ENCODE measurements around the gene CD300LG. TPM values are rescaled to one million over a fixed set of nuclear protein-coding genes. Genes with fewer than 3 reads are reported as not detected.

Gene CD300LG
- total and polyA plus RNA-seq, 4 donors, result 0.05 to 9.4 (median 2.0) TPM

DNA sequence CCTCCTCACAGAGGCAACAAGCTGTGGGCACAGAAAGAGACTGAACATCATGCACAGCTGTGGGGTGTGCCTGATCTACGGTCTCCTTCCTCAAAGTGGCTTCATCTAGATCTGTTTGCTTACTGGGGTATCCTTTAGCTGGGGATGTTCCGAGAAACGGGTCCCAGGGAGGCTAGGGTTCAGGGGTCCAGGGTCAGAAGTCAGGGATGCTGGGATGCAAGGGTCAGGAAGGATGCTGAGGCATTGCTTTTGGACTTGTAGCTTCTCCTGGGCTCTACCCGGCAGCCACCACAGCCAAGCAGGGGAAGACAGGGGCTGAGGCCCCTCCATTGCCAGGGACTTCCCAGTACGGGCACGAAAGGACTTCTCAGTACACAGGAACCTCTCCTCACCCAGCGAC, 6.6 kb downstream of the CD300LG start:
- H3K27ac ChIP-seq (ENCODE audit: low read depth in 1 of 2, low read length in 2 of 2), result no peak overlapping the region
- 89 to 91% methylated on average over 7 of the region's 7 CpGs for WGBS, 2 donors
- no peak overlapping the region for H3K4me3 ChIP-seq (ENCODE audit: low read length in 2 of 2)
- no peak for ATAC-seq (ENCODE audit: low FRiP score)
- no peaks in the 10 kb centered on the region for H3K9me3 ChIP-seq (ENCODE audit: control insufficient read depth, low read length)
- H3K27me3 ChIP-seq (ENCODE audit: control insufficient read depth in 1 of 2, insufficient read depth in 2 of 2, low read length in 1 of 2), result no peaks in the 10 kb centered on the region
- peak in 1 of 2 donors; percentile 51 for DNase-seq
- intact Hi-C loops (cut with DNase I), result no loop called here
- H3K4me1 ChIP-seq (ENCODE audit: control insufficient read depth in 1 of 2, insufficient read depth in 2 of 2, low read length in 2 of 2), result no peaks in the 10 kb centered on the region
- H3K36me3 ChIP-seq (ENCODE audit: control insufficient read depth in 1 of 2, insufficient read depth in 2 of 2, low read length in 1 of 2), result no peaks in the 10 kb centered on the region

GRCh38 chr17:43854498-43854897, 7.5 kb downstream of the CD300LG start:
- intact Hi-C loops (cut with DNase I), result no loop called here
- ATAC-seq (ENCODE audit: low FRiP score), result no peak
- DNase-seq, result peak in 1 of 2 donors; percentile 42

DNA sequence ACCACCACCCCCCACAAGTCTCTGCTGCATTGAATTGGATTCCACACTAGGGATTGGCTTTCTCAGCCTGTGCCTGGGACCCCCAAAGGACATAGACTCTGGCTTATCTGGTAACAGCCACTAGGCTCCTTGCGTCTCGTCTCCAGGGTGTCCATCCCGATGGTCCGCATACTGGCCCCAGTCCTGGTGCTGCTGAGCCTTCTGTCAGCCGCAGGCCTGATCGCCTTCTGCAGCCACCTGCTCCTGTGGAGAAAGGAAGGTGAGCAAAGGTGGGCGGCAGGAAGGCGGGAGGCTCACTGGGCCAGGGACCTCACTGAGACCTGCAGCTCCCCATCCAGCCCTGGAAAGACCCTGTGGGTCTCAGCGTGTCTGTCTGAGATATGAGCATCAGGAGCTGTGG, 8.1 kb downstream of the CD300LG start:
- peak in 1 of 2 donors; percentile 33 for DNase-seq
- Histone ChIP-seq H3K4me1 (ENCODE audit: control insufficient read depth in 1 of 2, insufficient read depth in 2 of 2, low read length in 2 of 2) (peaks cover 0 to 1% of the 10 kb centered on the region in 2 donors), H3K36me3 (ENCODE audit: control insufficient read depth in 1 of 2, insufficient read depth in 2 of 2, low read length in 1 of 2) (no peaks in the 10 kb centered on the region), H3K27me3 (ENCODE audit: control insufficient read depth in 1 of 2, insufficient read depth in 2 of 2, low read length in 1 of 2) (no peaks in the 10 kb centered on the region), H3K27ac (ENCODE audit: low read depth in 1 of 2, low read length in 2 of 2) (no peak overlapping the region), H3K9me3 (ENCODE audit: control insufficient read depth, low read length) (no peaks in the 10 kb centered on the region), H3K4me3 (ENCODE audit: low read length in 2 of 2) (no peak overlapping the region)
- WGBS, 2 donors, result 87 to 91% methylated on average over 9 of the region's 9 CpGs
- ATAC-seq (ENCODE audit: low FRiP score), result no peak
- intact Hi-C loops (cut with DNase I), result no loop called here

More at GRCh38 chr17:43854498-43854897, 7.5 kb downstream of the CD300LG start:
- Histone ChIP-seq H3K4me3 (ENCODE audit: low read length in 2 of 2) (no peak overlapping the region), H3K9me3 (ENCODE audit: control insufficient read depth, low read length) (no peaks in the 10 kb centered on the region), H3K4me1 (ENCODE audit: control insufficient read depth in 1 of 2, insufficient read depth in 2 of 2, low read length in 2 of 2) (no peaks in the 10 kb centered on the region), H3K27ac (ENCODE audit: low read depth in 1 of 2, low read length in 2 of 2) (no peak overlapping the region), H3K36me3 (ENCODE audit: control insufficient read depth in 1 of 2, insufficient read depth in 2 of 2, low read length in 1 of 2) (no peaks in the 10 kb centered on the region), H3K27me3 (ENCODE audit: control insufficient read depth in 1 of 2, insufficient read depth in 2 of 2, low read length in 1 of 2) (no peaks in the 10 kb centered on the region)
- 80 to 83% methylated on average over 8 of the region's 8 CpGs for WGBS, 2 donors

- 90 to 93% methylated on average over 3 of the region's 3 CpGs for WGBS, 2 donors
- H3K4me1 ChIP-seq (ENCODE audit: control insufficient read depth in 1 of 2, insufficient read depth in 2 of 2, low read length in 2 of 2), result peaks cover 0 to 4% of the 10 kb centered on the region in 2 donors
- no peak overlapping the region for H3K4me3 ChIP-seq (ENCODE audit: low read length in 2 of 2)
- no peaks in the 10 kb centered on the region for H3K36me3 ChIP-seq (ENCODE audit: control insufficient read depth in 1 of 2, insufficient read depth in 2 of 2, low read length in 1 of 2)
- ATAC-seq (ENCODE audit: low FRiP score), result no peak
- intact Hi-C loops (cut with DNase I), result no loop called here
- no peaks in the 10 kb centered on the region for H3K27me3 ChIP-seq (ENCODE audit: control insufficient read depth in 1 of 2, insufficient read depth in 2 of 2, low read length in 1 of 2)
- DNase-seq, result peak in 1 of 2 donors; percentile 12
- H3K27ac ChIP-seq (ENCODE audit: low read depth in 1 of 2, low read length in 2 of 2), result no peak overlapping the region
- H3K9me3 ChIP-seq (ENCODE audit: control insufficient read depth, low read length), result no peaks in the 10 kb centered on the region
Measured at GRCh38 chr17:43856141-43856540, 9.2 kb downstream of the CD300LG start.

DNA sequence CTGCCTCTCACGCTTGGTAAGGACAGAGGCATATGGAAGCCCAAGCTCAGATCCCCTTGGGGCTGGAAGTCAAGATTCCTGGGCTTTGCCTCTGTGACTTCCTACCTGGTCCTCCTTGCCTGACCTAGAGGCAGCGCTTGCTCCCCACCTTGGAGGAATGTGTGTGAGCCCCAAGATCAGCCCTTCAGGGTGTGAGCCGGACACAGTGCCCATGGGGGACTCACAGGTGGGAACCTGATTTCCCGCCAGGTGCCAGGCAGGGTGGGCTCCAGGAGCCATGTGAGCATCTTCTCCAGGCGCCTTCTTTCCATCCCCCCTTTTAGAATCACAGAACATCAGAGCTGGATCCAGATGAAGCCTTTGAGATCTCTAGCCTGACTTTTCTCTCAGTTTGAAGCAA, 10.2 kb downstream of the CD300LG start:
- ATAC-seq (ENCODE audit: low FRiP score), result no peak
- peak in 1 of 2 donors; percentile 54 for DNase-seq
- Histone ChIP-seq H3K27ac (ENCODE audit: low read depth in 1 of 2, low read length in 2 of 2) (no peak overlapping the region), H3K4me3 (ENCODE audit: low read length in 2 of 2) (no peak overlapping the region), H3K9me3 (ENCODE audit: control insufficient read depth, low read length) (no peaks in the 10 kb centered on the region), H3K36me3 (ENCODE audit: control insufficient read depth in 1 of 2, insufficient read depth in 2 of 2, low read length in 1 of 2) (no peaks in the 10 kb centered on the region), H3K27me3 (ENCODE audit: control insufficient read depth in 1 of 2, insufficient read depth in 2 of 2, low read length in 1 of 2) (no peaks in the 10 kb centered on the region), H3K4me1 (ENCODE audit: control insufficient read depth in 1 of 2, insufficient read depth in 2 of 2, low read length in 2 of 2) (peaks cover 0 to 4% of the 10 kb centered on the region in 2 donors)
- intact Hi-C loops (cut with DNase I), result no loop called here
- WGBS, 2 donors, result 96 to 98% methylated on average over 5 of the region's 5 CpGs

DNA sequence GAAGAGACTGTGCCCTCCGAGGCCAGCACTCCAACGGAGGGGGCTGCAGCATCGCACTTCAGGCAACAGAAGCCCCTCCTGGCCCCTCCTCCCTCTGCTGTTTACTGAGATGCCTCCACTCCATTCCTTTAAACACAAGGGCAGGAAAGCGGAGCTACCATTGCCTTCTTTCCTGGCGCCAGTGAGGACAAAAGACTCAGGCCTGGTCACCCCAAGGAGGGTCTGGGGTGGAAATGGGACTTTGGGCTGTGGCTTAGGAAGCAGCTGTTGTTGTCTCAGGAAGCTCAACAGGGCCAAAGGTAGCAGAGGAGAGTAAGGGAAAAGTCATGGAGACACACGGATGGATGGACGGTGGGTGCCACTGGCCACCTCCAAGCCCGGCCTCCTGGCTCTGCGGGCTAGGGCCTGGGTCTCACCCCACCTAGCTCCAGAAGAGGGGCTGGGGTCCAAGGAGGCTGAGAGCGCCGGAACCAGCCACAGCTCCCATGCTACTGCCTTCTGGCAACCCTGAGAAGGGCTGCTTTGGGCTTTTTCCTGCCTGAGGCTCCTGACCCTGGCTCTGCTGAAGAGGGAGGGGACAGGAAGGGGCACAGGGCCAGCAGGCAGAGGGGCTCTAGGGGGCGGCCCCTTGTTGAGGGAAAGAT, 11.1 kb downstream of the CD300LG start:
- intact Hi-C loops (cut with DNase I), result no loop called here
- ATAC-seq (ENCODE audit: low FRiP score) (no peak), DNase-seq (peak in 1 of 2 donors; percentile 44)
- Histone ChIP-seq H3K4me3 (ENCODE audit: low read length in 2 of 2) (no peak overlapping the region), H3K9me3 (ENCODE audit: control insufficient read depth, low read length) (no peaks in the 10 kb centered on the region), H3K27me3 (ENCODE audit: control insufficient read depth in 1 of 2, insufficient read depth in 2 of 2, low read length in 1 of 2) (no peaks in the 10 kb centered on the region), H3K36me3 (ENCODE audit: control insufficient read depth in 1 of 2, insufficient read depth in 2 of 2, low read length in 1 of 2) (no peaks in the 10 kb centered on the region), H3K27ac (ENCODE audit: low read depth in 1 of 2, low read length in 2 of 2) (no peak overlapping the region), H3K4me1 (ENCODE audit: control insufficient read depth in 1 of 2, insufficient read depth in 2 of 2, low read length in 2 of 2) (peaks cover 0 to 4% of the 10 kb centered on the region in 2 donors)
- 76 to 84% methylated on average over 10 to 12 of the region's 12 CpGs for WGBS, 2 donors

DNA sequence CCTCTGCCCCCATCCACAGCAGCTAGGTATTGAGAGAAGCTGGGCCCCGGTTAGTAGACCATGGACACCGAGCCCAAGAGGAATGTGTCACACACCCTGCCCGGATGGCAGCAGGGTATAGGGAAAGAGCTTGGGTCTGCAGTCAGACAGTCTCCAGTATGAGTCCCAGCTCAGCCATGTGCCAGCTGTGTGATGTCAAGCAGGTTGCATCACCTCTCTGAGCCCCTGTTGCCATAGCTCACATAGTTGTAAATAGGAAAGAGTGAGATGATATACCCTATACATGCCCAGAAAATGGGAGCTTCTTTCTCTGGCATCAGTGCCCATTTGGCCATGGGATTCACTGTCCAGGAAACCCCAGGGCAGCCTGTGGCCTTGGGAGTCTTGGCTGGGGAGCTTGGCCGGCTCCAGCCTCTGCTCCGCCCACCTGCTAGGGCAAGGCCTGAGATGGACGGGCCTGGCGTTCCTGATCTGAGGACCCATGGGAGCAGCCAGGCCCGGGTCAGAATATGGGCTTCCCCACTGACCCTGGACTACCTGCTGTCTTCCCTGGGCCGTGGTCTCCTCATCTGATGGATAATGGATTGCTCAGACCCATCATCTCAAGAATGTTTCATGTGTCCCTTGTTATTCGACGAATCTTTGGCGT, 13.2 kb downstream of the CD300LG start:
- no peaks in the 10 kb centered on the region for H3K9me3 ChIP-seq (ENCODE audit: control insufficient read depth, low read length)
- ATAC-seq (ENCODE audit: low FRiP score) (no peak), DNase-seq (peak in 1 of 2 donors; percentile 41)
- no peaks in the 10 kb centered on the region for H3K36me3 ChIP-seq (ENCODE audit: control insufficient read depth in 1 of 2, insufficient read depth in 2 of 2, low read length in 1 of 2)
- intact Hi-C loops (cut with DNase I), result no loop called here
- no peaks in the 10 kb centered on the region for H3K27me3 ChIP-seq (ENCODE audit: control insufficient read depth in 1 of 2, insufficient read depth in 2 of 2, low read length in 1 of 2)
- H3K27ac ChIP-seq (ENCODE audit: low read depth in 1 of 2, low read length in 2 of 2), result peak overlapping the region in 1 of 2 donors; percentile 18
- WGBS, 2 donors, result 65 to 76% methylated on average over 12 of the region's 12 CpGs
- no peak overlapping the region for H3K4me3 ChIP-seq (ENCODE audit: low read length in 2 of 2)
- H3K4me1 ChIP-seq (ENCODE audit: control insufficient read depth in 1 of 2, insufficient read depth in 2 of 2, low read length in 2 of 2), result peaks cover 0 to 4% of the 10 kb centered on the region in 2 donors

DNA sequence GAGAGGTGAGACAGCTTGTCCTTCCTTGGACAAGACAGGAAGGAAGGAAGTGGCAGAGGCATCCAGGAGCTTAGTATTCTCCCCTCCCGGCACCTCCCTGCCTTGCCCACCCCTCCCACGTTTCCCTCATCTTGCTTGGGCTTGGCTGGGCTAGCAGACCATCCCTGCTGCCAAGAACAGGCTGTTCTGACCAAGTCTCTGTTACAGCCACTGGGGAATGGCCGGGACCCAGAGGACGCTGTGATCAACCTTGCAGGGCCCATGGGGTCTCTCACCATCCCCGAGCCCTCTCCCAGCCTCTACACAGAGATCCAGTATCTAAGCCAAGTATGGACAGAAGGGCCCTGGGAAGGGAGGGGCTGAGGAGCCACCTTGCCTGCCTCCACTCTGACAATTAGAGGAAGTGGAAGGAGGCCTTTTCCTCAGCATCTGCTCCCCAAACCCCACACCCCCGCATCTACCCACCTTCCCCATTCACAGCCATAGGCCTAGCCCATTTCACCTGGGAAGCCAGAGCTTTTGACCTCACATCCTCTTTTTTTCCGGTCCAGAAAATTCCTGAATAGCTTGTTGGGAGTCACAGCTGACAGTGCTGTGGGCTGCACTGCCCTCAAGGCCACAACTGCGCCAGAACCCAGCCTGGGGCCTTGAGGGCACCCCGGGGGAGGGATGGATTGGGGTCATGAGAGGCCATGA, 14.1 kb downstream of the CD300LG start:
- H3K9me3 ChIP-seq (ENCODE audit: control insufficient read depth, low read length), result no peaks in the 10 kb centered on the region
- ATAC-seq (ENCODE audit: low FRiP score), result peak; percentile 42
- H3K4me3 ChIP-seq (ENCODE audit: low read length in 2 of 2), result no peak overlapping the region
- no peaks in the 10 kb centered on the region for H3K36me3 ChIP-seq (ENCODE audit: control insufficient read depth in 1 of 2, insufficient read depth in 2 of 2, low read length in 1 of 2)
- H3K27ac ChIP-seq (ENCODE audit: low read depth in 1 of 2, low read length in 2 of 2), result peak overlapping the region in 1 of 2 donors; percentile 4
- intact Hi-C loops (cut with DNase I), result no loop called here
- H3K4me1 ChIP-seq (ENCODE audit: control insufficient read depth in 1 of 2, insufficient read depth in 2 of 2, low read length in 2 of 2), result peaks cover 0 to 4% of the 10 kb centered on the region in 2 donors
- no peak for DNase-seq
- H3K27me3 ChIP-seq (ENCODE audit: control insufficient read depth in 1 of 2, insufficient read depth in 2 of 2, low read length in 1 of 2), result no peaks in the 10 kb centered on the region
- 31 to 37% methylated on average over 9 of the region's 9 CpGs for WGBS, 2 donors
